HG02642 (cell line): ENCODE measurements around the gene NSD1.

Source experiments
- ATAC-seq: cut with Tn5 transposase; IDR thresholded peaks from one replicate; pipeline ENCODE4 v1.9.1; 2021; ENCODE audit warnings: mild to moderate bottlenecking; ENCODE audit not compliant: unreplicated experiment, poor library complexity

Gene NSD1, protein sequence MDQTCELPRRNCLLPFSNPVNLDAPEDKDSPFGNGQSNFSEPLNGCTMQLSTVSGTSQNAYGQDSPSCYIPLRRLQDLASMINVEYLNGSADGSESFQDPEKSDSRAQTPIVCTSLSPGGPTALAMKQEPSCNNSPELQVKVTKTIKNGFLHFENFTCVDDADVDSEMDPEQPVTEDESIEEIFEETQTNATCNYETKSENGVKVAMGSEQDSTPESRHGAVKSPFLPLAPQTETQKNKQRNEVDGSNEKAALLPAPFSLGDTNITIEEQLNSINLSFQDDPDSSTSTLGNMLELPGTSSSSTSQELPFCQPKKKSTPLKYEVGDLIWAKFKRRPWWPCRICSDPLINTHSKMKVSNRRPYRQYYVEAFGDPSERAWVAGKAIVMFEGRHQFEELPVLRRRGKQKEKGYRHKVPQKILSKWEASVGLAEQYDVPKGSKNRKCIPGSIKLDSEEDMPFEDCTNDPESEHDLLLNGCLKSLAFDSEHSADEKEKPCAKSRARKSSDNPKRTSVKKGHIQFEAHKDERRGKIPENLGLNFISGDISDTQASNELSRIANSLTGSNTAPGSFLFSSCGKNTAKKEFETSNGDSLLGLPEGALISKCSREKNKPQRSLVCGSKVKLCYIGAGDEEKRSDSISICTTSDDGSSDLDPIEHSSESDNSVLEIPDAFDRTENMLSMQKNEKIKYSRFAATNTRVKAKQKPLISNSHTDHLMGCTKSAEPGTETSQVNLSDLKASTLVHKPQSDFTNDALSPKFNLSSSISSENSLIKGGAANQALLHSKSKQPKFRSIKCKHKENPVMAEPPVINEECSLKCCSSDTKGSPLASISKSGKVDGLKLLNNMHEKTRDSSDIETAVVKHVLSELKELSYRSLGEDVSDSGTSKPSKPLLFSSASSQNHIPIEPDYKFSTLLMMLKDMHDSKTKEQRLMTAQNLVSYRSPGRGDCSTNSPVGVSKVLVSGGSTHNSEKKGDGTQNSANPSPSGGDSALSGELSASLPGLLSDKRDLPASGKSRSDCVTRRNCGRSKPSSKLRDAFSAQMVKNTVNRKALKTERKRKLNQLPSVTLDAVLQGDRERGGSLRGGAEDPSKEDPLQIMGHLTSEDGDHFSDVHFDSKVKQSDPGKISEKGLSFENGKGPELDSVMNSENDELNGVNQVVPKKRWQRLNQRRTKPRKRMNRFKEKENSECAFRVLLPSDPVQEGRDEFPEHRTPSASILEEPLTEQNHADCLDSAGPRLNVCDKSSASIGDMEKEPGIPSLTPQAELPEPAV (N-terminal part only)

DNA sequence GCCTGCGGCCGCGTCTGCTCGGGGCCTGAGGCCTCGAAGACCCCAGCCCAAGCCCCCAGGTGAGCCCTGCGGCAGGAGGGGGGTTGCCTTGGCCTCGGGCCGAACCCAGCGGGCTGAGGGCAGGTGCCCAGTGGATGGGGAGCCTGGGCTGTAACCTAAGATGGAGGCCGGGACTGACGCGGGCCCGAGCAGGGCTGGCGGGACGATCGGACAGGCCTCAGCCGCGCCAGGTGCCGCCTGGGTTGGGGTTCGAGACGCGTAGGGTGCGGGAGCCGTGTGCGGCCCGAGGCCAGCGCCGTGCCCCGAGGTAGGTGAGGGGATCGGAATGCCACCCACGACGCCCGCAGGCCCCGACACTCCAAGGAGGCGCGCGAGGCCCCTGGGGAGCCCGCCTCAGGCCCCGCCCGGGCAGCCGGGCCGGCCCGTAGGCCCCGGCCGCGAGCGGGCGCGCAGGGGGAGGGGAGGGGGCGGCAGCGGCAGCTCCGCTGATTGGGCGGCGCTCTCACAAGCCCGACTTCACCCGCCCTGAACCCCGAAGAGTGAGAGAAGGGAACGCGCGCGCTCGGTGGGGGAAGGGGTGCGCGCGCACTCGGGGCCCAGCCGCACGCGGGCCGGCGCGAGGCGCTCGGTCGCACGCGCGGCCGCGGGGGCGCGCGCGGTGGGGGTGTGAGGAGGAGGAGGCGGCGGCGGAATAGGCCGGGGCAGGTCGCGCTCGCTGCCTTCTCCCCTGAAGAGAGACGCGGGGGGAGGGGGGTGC is at the start of gene NSD1:
Gene NSD1, plus strand, starts transcription at position 678 of the 757 bp plus-strand sequence. CDS start 1,331 bp downstream, outside the sequence.
- peak; percentile 76 for ATAC-seq

DNA sequence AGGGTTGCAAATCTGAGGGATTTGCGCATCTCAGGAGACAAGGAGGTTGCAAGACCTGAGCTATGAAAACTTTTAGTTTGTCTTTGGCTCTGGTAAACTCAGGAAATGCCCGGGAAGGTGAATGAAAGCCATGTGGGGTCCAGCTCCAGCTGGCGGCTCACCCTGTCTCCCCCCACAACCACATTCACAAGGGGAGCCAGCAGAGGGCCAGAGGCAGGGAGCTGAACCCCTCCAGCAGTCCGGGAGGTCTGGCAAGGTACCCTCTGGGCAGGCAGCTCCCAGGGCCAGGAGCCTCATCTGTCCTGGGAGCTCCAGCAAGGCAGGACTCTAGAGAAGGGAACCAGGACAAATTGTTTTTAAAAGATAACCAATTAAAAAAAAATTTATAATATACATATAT is 49.4 kb upstream of the NSD1 start:
- no peak for ATAC-seq

DNA sequence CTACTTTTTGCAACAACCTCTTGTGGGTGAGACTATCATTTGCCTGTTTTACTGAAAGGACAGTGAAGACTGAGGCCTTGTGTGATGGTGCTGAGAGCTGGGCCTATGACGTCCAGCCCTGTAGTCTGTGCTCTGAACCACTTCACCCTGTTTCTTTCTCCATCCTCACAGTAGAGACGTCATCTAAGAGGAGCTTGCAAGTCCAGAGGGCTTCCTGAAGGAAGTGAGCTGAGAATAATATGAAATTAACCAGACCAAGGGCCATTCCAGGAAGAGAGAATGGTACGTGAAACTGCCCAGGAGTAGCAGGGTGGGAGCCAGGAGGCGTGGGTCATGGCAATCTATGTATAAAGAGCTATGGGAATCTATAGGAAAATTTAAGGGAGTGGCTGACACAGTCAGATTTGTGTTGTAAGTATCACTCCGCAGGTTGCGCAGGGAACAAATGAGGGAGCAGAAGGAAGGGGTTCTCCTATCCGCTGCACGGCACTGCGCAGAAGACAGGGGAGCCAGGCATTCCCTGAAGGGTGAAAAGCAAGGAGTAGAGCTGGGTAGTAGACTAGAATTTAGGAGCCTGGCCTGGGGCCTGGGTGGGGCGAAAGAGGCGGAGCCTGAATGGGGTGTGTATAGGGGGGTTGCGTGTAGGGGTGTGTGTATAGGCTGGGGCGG is 47.5 kb upstream of the NSD1 start:
- no peak for ATAC-seq

DNA sequence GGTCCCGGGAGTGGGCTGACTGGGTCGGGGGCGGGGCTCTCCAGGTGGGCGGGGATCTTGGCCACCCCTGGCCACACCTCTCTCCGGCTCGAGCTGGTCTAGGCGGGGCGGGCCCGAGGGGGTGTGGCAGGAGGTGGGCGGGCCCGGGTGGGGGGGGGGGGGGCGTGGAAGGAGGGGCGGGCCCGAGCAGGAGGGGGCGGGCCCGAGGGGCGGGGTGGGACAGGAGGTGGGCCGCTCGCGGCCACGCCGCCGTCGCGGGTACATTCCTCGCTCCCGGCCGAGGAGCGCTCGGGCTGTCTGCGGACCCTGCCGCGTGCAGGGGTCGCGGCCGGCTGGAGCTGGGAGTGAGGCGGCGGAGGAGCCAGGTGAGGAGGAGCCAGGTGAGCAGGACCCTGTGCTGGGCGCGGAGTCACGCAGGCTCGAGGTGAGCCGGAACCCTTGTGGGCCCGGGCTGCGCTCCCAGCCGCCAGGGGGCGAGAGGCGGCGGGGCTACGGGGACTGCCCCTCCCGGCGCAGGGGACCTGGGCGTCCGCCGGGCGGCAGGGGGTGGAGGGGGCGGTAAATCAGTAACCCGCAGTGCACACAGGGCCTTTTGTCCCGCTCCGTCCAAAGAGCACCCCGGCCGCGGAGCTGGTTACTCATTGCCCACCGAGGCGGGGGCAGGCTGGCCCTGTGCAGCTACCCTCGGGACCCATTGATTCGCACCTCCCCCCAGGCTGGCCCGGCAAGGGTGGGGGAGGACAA is 46.7 kb upstream of the NSD1 start, which contains the start of gene FGFR4:
Gene FGFR4, plus strand, starts transcription at position 262 of the 744 bp plus-strand sequence. CDS start 2,688 bp downstream, outside the sequence.
- peak; percentile 66 for ATAC-seq

DNA sequence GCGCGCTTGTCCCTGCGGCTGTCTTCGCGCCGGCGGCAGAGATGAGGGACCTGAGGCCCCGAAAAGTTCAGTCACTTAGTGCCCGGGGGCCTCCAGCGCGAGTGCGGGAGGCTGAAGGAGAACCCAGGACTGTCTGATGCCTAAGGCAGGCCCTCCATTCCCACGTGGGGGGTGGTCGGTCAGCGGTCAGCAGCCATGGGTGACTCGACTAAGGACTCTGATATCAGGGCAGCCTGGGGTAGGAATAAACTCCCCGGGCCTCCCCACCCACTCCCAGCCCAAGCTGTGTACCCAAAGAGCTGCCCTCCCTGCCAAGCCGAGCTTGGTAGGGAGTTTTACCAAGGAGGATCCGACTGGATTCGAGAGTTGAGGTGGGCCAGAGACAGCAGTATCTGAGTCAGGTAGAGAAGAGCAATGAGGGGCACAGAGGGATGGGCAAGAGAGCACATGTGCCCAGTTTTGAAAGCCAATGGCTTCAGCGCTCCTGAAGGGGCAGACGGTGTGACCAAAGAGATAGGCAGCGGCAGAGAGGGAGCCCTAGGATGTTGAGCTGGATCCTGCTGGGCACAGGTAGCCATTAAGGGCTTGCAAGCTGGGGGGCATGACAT is 46.1 kb upstream of the NSD1 start:
- ATAC-seq: no peak

DNA sequence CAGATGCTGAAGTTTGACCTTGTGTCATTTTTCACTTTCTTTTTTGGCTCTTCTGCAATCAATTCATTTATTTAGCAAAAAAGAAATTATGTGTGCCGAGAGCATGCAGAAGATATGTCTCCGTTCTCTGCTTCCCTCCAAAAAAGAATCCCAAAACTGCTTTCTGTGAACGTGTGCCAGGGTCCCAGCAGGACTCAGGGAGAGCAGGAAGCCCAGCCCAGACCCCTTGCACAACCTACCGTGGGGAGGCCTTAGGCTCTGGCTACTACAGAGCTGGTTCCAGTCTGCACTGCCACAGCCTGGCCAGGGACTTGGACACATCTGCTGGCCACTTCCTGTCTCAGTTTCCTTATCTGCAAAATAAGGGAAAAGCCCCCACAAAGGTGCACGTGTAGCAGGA is 44.4 kb upstream of the NSD1 start:
- no peak for ATAC-seq

DNA sequence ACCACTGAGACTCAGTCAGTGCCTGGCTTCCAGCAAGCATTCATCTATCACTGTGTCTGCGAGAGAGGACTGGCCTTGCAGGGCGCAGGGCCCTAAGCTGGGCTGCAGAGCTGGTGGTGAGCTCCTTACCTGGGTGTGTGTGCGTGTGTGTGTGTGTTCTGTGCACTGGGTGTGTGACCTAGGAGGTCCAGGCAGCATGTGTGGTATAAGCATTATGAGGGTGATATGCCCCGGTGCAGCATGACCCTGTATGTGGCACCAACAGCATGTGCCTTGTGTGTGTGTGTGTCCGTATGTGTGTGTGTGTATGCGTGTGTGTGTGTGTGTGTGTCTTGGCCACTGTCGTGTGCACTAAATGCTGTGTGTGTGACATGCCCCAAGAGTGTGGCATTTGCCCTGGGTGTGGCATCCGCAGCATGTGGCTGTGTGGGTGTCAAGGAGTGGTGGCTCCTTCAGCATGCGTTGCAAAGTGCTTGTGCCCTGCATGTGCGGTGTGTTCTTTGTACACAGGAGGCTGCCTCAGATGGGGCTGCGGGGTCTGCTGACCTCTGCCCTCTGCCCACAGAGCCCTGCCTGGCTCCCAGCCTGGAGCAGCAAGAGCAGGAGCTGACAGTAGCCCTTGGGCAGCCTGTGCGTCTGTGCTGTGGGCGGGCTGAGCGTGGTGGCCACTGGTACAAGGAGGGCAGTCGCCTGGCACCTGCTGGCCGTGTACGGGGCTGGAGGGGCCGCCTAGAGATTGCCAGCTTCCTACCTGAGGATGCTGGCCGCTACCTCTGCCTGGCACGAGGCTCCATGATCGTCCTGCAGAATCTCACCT is 43.5 kb upstream of the NSD1 start:
- no peak for ATAC-seq

DNA sequence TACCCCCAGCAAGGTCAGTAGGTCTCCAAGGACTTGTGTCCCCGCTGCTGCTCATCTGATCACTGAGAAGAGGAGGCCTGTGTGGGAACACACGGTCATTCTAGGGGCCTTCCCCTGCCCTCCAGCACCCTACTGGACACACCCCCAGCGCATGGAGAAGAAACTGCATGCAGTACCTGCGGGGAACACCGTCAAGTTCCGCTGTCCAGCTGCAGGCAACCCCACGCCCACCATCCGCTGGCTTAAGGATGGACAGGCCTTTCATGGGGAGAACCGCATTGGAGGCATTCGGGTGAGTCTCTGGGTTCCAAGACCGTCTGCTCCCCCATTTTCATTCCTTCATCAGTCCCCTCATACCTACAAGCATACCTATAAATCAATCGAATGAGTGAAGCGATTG is 42.8 kb upstream of the NSD1 start:
- no peak for ATAC-seq

DNA sequence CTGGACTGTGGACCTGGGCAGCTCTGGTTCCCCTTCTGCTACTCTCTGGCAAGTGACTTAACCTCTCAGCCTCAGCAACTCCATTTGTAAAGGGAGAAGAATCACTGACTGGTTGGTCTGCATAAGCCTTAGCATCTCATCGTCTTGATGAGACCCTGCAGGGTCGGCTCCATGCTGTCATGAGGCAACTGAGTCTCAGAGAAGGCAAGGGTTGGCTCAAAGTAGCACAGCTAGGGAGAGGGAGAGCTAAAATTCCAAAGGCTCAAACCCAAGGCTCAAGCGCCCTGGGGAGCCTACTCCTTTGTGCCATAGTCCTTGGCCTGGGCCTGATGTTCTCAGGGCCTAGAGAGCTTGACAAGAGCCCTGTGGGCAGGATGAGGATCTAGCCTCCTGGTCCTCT is 42.3 kb upstream of the NSD1 start:
- no peak for ATAC-seq

DNA sequence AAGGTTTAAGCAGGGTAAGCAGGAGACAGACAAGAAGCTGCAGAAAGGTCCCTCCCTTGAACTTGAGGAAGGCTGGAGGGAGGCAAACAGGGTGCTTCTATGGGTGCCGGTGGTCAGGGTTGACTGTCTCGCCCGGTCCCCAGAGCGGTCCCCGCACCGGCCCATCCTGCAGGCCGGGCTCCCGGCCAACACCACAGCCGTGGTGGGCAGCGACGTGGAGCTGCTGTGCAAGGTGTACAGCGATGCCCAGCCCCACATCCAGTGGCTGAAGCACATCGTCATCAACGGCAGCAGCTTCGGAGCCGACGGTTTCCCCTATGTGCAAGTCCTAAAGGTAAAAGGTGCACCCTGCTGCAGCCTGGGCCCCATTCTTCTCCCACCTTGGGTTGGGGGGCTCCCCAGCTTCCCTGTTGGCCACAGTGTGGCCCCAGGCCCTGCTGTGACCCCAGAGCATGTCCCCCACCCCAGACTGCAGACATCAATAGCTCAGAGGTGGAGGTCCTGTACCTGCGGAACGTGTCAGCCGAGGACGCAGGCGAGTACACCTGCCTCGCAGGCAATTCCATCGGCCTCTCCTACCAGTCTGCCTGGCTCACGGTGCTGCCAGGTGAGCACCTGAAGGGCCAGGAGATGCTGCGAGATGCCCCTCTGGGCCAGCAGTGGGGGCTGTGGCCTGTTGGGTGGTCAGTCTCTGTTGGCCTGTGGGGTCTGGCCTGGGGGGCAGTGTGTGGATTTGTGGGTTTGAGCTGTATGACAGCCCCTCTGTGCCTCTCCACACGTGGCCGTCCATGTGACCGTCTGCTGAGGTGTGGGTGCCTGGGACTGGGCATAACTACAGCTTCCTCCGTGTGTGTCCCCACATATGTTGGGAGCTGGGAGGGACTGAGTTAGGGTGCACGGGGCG is 41.1 kb upstream of the NSD1 start:
- no peak for ATAC-seq

DNA sequence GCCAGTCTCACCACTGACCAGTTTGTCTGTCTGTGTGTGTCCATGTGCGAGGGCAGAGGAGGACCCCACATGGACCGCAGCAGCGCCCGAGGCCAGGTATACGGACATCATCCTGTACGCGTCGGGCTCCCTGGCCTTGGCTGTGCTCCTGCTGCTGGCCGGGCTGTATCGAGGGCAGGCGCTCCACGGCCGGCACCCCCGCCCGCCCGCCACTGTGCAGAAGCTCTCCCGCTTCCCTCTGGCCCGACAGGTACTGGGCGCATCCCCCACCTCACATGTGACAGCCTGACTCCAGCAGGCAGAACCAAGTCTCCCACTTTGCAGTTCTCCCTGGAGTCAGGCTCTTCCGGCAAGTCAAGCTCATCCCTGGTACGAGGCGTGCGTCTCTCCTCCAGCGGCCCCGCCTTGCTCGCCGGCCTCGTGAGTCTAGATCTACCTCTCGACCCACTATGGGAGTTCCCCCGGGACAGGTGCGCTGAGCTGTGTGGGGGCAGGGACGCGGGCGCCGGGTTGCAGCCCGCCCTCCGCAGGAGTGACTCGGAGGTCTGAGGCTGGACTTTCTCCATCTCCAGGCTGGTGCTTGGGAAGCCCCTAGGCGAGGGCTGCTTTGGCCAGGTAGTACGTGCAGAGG is 40.4 kb upstream of the NSD1 start:
- ATAC-seq: no peak

DNA sequence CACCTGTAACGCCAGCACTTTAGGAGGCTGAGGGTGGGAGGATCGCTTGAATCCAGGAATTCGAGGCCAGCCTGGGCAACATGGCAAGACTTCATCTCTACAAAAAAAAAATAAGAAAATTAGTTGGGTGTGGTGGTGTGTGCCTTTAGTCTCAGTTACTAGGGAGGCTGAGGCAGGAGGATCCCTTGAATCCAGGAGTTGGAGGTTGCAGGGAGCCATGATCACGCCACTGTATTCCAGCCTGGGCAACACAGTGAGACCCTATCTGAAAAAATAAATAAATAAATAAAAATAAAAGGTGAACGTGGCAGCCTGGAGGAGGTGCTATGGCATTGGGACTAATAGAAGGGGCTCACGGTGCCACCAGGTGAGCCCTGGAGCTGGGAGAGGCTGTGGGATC is 39.8 kb upstream of the NSD1 start:
- ATAC-seq: no peak

DNA sequence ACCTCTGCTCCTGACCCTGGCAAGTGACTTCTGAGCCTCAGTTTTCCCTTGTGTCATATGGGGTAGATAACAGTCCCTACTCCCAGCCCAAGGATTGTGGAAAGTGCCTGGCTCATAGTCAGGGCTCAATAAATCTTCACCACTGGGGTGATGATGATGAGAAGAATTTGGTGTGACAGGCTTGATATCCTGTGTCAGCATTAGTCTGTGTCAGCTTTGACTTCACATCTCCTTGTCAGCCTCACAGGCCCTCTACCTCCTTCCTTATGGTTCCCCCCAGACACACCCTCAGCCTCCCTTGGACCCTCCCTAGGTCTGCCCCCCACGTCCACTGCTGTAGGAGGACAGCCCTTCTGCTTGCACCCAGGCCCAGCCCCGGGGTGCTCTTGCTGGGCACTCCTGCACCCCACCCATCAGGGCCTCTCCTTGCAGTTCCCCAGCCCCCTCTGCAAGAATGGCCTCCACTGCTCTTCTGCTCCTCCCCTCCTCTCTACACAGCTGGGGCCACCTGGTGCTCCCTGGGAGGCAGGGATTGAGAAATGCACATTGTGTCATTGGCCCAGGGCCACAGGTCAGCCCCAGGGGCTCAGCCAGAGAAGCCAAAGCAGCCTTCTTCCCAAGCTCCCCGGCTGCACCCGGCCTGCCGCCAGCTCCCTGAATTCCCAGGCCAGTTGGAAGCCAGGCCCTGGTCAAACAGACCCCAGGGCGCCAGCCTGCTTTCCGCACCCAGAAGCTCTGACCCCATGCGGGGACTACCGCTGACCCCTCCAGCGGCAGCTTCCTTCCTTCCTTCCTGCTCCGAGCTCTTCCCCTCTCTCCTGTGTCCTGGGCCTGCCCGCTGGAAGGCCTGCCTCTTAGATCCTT is 39.1 kb upstream of the NSD1 start:
- ATAC-seq: no peak

DNA sequence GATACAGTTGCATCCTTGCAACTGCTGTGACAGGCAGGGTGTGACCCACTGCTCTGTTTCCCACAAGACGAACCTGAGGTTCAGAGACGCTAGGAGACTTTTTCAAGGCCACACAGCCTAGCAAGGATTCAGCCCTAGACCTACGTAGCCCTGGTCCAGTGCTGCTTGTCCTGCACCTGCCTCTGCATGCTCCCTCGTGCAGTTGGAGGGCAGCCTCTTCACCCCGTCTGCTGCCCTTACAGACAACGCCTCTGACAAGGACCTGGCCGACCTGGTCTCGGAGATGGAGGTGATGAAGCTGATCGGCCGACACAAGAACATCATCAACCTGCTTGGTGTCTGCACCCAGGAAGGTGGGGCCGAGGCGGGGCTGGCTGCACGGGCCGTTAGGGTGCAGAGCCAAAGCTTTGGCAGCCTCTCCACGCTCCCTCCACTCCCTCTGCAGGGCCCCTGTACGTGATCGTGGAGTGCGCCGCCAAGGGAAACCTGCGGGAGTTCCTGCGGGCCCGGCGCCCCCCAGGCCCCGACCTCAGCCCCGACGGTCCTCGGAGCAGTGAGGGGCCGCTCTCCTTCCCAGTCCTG is 38.4 kb upstream of the NSD1 start:
- no peak for ATAC-seq
